ENCODE data around the gene CCDC85C.

Gene CCDC85C

GRCh38 chr14:99593971-99594841 is 9.8 kb downstream of the CCDC85C start:
- FAIRE-seq (no peak), DNase-seq (ENCODE audit: insufficient read length, low spot score) (no peak)
- TF ChIP-seq POLR2A (IDR thresholded peaks at IDR 0.05; ENCODE audit: low read depth, low read length) (no peak), PAX5 (IDR thresholded peaks at IDR 0.05; ENCODE audit: insufficient read depth, low read length, severe bottlenecking) (no peak), POU2F2 (IDR thresholded peaks at IDR 0.05; ENCODE audit: low read depth, low read length) (no peak), POLR2AphosphoS5 (IDR thresholded peaks at IDR 0.05; ENCODE audit: low read depth, low read length) (no peak), TAF1 (IDR thresholded peaks at IDR 0.05; ENCODE audit: low read depth, low read length) (no peak), SPI1 (IDR thresholded peaks at IDR 0.05; ENCODE audit: low read depth, low read length) (no peak)

DNA sequence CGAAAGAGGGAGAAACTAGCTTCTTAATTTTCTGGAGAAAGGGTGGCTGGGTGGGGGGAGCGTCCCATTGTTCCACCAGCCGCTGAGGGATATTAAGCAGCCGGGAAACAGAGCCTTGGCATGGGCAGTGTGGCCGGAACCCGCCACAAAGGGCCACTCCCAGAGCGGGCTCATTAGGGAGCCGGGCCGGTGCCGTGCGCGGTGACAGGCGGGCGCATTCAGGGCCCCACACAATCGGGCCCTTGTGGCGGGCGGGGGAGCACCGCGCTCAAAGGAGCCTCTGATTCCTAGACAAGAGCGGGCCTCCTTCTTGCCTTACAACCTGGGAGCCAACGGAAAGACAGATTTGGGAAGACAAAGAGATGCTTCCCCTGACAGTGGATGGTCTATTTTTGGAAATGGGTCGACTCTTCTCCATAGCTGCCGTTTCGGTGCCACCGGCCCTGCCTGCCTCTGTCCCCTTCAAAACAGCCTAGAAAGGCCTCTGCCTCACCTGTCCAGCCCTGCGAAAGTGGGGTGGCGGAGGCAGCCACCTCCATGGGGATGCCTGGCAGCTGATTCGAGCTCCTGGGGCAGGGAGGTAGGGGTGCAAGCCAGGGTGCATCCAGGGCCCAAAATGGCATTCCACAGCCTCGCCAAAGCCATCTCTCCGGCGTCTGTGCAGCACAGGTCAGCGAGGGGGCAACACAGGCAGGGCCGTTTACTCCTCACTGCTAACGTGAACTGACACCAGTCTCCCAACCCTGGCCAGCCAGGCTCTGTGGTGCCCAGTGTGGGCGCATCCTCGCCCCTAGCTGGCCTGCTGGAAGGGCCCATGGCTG is 10.9 kb downstream of the CCDC85C start:
- DNase-seq (ENCODE audit: insufficient read length, low spot score) (no peak), FAIRE-seq (no peak)
- TF ChIP-seq SPI1 (IDR thresholded peaks at IDR 0.05; ENCODE audit: low read depth, low read length) (no peak), PAX5 (IDR thresholded peaks at IDR 0.05; ENCODE audit: insufficient read depth, low read length, severe bottlenecking) (no peak), POLR2AphosphoS5 (IDR thresholded peaks at IDR 0.05; ENCODE audit: low read depth, low read length) (no peak), POU2F2 (IDR thresholded peaks at IDR 0.05; ENCODE audit: low read depth, low read length) (no peak), POLR2A (IDR thresholded peaks at IDR 0.05; ENCODE audit: low read depth, low read length) (no peak), TAF1 (IDR thresholded peaks at IDR 0.05; ENCODE audit: low read depth, low read length) (no peak)

DNA sequence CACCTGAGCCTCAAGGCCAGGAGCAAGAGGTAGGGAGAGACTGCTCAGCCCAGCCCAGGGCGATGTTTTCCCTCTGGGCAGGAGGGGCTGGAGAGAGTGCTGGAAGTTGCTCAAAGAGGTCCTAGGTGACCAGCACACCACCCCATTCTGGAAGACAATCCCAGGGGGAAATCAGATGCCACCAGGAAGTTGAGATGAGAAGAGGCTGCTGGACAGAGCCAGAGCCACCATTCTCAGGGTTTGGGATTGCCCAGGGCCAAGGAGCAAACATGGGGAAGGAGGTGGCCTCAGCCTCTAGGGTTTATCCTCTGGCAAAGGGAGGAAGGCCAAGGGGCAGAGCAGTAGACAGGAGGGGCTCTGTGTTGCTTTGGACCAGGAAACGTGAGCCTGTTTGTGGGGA is 11.6 kb downstream of the CCDC85C start:
- FAIRE-seq, result no peak
- TF ChIP-seq TAF1 (IDR thresholded peaks at IDR 0.05; ENCODE audit: low read depth, low read length) (no peak), POU2F2 (IDR thresholded peaks at IDR 0.05; ENCODE audit: low read depth, low read length) (no peak), PAX5 (IDR thresholded peaks at IDR 0.05; ENCODE audit: insufficient read depth, low read length, severe bottlenecking) (no peak), POLR2A (IDR thresholded peaks at IDR 0.05; ENCODE audit: low read depth, low read length) (no peak), SPI1 (IDR thresholded peaks at IDR 0.05; ENCODE audit: low read depth, low read length) (no peak), POLR2AphosphoS5 (IDR thresholded peaks at IDR 0.05; ENCODE audit: low read depth, low read length) (no peak)
- DNase-seq (ENCODE audit: insufficient read length, low spot score), result no peak

GRCh38 chr14:99590746-99591555 is 13.1 kb downstream of the CCDC85C start:
- no peak for DNase-seq (ENCODE audit: insufficient read length, low spot score)
- no peak for FAIRE-seq
- TF ChIP-seq POLR2A (IDR thresholded peaks at IDR 0.05; ENCODE audit: low read depth, low read length) (no peak), PAX5 (IDR thresholded peaks at IDR 0.05; ENCODE audit: insufficient read depth, low read length, severe bottlenecking) (no peak), SPI1 (IDR thresholded peaks at IDR 0.05; ENCODE audit: low read depth, low read length) (no peak), POU2F2 (IDR thresholded peaks at IDR 0.05; ENCODE audit: low read depth, low read length) (no peak), TAF1 (IDR thresholded peaks at IDR 0.05; ENCODE audit: low read depth, low read length) (no peak), POLR2AphosphoS5 (IDR thresholded peaks at IDR 0.05; ENCODE audit: low read depth, low read length) (no peak)

- TF ChIP-seq POLR2AphosphoS5 (IDR thresholded peaks at IDR 0.05; ENCODE audit: low read depth, low read length) (no peak), PAX5 (IDR thresholded peaks at IDR 0.05; ENCODE audit: insufficient read depth, low read length, severe bottlenecking) (no peak)
- DNase-seq (ENCODE audit: insufficient read length, low spot score) (no peak), FAIRE-seq (no peak)
These were observed 14.1 kb downstream of the CCDC85C start for GRCh38 chr14:99589651-99590530.

DNA sequence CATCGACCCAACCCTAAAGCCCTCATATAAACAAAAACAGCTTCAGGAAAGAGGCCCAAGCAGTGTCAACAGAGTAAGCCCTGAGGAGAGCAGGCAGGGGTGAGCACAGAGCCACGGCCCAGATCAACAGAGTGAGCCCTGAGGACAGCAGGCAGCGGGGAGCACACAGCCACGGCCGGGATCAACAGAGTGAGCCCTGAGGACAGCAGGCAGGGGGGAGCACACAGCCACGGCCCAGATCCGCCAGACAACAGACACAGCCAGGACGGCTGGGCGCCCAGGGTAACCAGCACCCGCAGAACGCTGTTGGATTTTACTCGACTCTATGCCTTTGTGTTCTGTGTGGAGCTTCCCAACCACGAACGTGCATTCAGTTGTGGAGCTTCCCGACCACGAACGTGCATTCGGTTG is 15.0 kb downstream of the CCDC85C start:
- FAIRE-seq (no peak), DNase-seq (ENCODE audit: insufficient read length, low spot score) (no peak)
- no peak for TF ChIP-seq POLR2A (IDR thresholded peaks at IDR 0.05; ENCODE audit: low read depth, low read length)
- no peak for TF ChIP-seq POU2F2 (IDR thresholded peaks at IDR 0.05; ENCODE audit: low read depth, low read length)
- no peak for TF ChIP-seq POLR2AphosphoS5 (IDR thresholded peaks at IDR 0.05; ENCODE audit: low read depth, low read length)
- TF ChIP-seq TAF1 (IDR thresholded peaks at IDR 0.05; ENCODE audit: low read depth, low read length), result no peak
- no peak for TF ChIP-seq PAX5 (IDR thresholded peaks at IDR 0.05; ENCODE audit: insufficient read depth, low read length, severe bottlenecking)
- TF ChIP-seq SPI1 (IDR thresholded peaks at IDR 0.05; ENCODE audit: low read depth, low read length), result no peak

GRCh38 chr14:99587460-99588278 is 16.3 kb downstream of the CCDC85C start:
- no peak for FAIRE-seq
- TF ChIP-seq POU2F2 (IDR thresholded peaks at IDR 0.05; ENCODE audit: low read depth, low read length), result no peak
- no peak for TF ChIP-seq TAF1 (IDR thresholded peaks at IDR 0.05; ENCODE audit: low read depth, low read length)
- TF ChIP-seq POLR2AphosphoS5 (IDR thresholded peaks at IDR 0.05; ENCODE audit: low read depth, low read length), result no peak
- no peak for TF ChIP-seq PAX5 (IDR thresholded peaks at IDR 0.05; ENCODE audit: insufficient read depth, low read length, severe bottlenecking)
- TF ChIP-seq SPI1 (IDR thresholded peaks at IDR 0.05; ENCODE audit: low read depth, low read length), result no peak
- TF ChIP-seq POLR2A (IDR thresholded peaks at IDR 0.05; ENCODE audit: low read depth, low read length), result no peak
- no peak for DNase-seq (ENCODE audit: insufficient read length, low spot score)

All from GM12891 (cell line).